Nephron (organoid): ENCODE data around the gene RNF113B.

ENCODE experiments used
- H3K27ac Mint-ChIP-seq, 3 experiments: 2 replicates each; pipeline ENCODE4 v1.8.0; 2020; ENCODE audit warnings: mixed read lengths in 3 of 3, mild to moderate bottlenecking in 2 of 3, moderate library complexity in 1 of 3
- H3K27me3 Mint-ChIP-seq: 2 replicates; pipeline ENCODE4 v1.8.0; 2021; ENCODE audit warnings: low read depth, mild to moderate bottlenecking, moderate library complexity, mixed read lengths
- H3K36me3 Mint-ChIP-seq: 2 replicates; pipeline ENCODE4 v1.8.0; 2020; ENCODE audit warnings: low read depth, mixed read lengths
- H3K4me1 Mint-ChIP-seq: 2 replicates; pipeline ENCODE4 v1.8.0; 2020; ENCODE audit warnings: mixed read lengths
- H3K4me3 Mint-ChIP-seq, 3 experiments: 2 replicates each; pipeline ENCODE4 v1.8.0; 2020; ENCODE audit warnings: mild to moderate bottlenecking in 3 of 3, mixed read lengths in 3 of 3, moderate library complexity in 2 of 3
- H3K9me3 Mint-ChIP-seq: 2 replicates; pipeline ENCODE4 v1.8.0; 2020; ENCODE audit warnings: mixed read lengths
- CTCF ChIP-seq, 3 experiments: fragments of 200-600 bp; sonication (generic); IDR thresholded peaks; one replicate each; pipeline ENCODE4 v1.5.0; 2021; ENCODE audit warnings: antibody characterized with exemption in 3 of 3; ENCODE audit not compliant: unreplicated experiment in 3 of 3

Gene RNF113B

GRCh38 chr13:98203646-98204326 lies 26.7 kb upstream of the RNF113B start:
- H3K4me1 Mint-ChIP-seq: peaks cover 61% of the 10 kb centered on the region
- no peak overlapping the region for H3K4me3 Mint-ChIP-seq
- TF ChIP-seq CTCF (IDR thresholded peaks at IDR 0.05; ENCODE audit: unreplicated experiment in 3 of 3): no peak
- H3K9me3 Mint-ChIP-seq: peaks cover 37% of the 10 kb centered on the region
- H3K27me3 Mint-ChIP-seq: no peaks in the 10 kb centered on the region
- no peak overlapping the region for H3K27ac Mint-ChIP-seq
- H3K36me3 Mint-ChIP-seq: peaks cover 64% of the 10 kb centered on the region

- H3K4me3 Mint-ChIP-seq: peak overlapping the region; percentile 6 to 29 (median 28)
Observed at GRCh38 chr13:98201984-98202383, 24.9 kb upstream of the RNF113B start.

DNA sequence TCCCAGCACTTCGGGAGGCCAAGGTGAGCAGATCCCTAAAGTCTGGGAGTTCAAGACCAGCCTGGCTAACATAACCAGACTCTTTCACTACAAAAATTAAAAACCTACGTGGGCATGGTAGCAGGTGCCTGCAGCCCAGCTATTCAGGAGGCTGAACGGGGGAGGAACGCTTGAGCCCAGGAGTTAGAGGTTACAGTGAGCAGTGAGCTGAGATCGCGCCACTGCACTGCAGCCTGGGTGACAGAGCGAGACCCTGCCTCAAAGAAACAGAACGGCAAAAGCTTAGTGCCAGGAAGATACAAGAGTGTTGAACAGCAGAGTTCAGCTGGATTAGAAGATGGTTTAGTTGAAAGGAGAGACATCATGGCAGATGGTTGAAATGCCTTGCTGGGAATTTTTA lies 24.1 kb upstream of the RNF113B start:
- Mint-ChIP-seq H3K27me3 (no peaks in the 10 kb centered on the region), H3K27ac (peak overlapping the region; percentile 70 to 87 (median 75)), H3K4me1 (peaks cover 45% of the 10 kb centered on the region), H3K36me3 (peaks cover 57% of the 10 kb centered on the region), H3K9me3 (peaks cover 31% of the 10 kb centered on the region), H3K4me3 (peak overlapping the region in 1 of 3 experiments; percentile 1)
- no peak for TF ChIP-seq CTCF (IDR thresholded peaks at IDR 0.05; ENCODE audit: unreplicated experiment in 3 of 3)

More at GRCh38 chr13:98201984-98202383, 24.9 kb upstream of the RNF113B start:
- H3K9me3 Mint-ChIP-seq: peaks cover 37% of the 10 kb centered on the region
- H3K27ac Mint-ChIP-seq: peak overlapping the region; percentile 87 to 95 (median 88)
- H3K27me3 Mint-ChIP-seq: no peaks in the 10 kb centered on the region
- H3K36me3 Mint-ChIP-seq: peaks cover 63% of the 10 kb centered on the region
- TF ChIP-seq CTCF (IDR thresholded peaks at IDR 0.05; ENCODE audit: unreplicated experiment in 3 of 3): no peak
- H3K4me1 Mint-ChIP-seq: peaks cover 45% of the 10 kb centered on the region

GRCh38 chr13:98200211-98200878 lies 23.3 kb upstream of the RNF113B start:
- Mint-ChIP-seq H3K4me3 (no peak overlapping the region), H3K27me3 (no peaks in the 10 kb centered on the region), H3K27ac (peak overlapping the region; percentile 64 to 87 (median 70)), H3K36me3 (peaks cover 55% of the 10 kb centered on the region), H3K4me1 (peaks cover 50% of the 10 kb centered on the region), H3K9me3 (peaks cover 23% of the 10 kb centered on the region)
- no peak for TF ChIP-seq CTCF (IDR thresholded peaks at IDR 0.05; ENCODE audit: unreplicated experiment in 3 of 3)

- Mint-ChIP-seq H3K36me3 (peaks cover 50% of the 10 kb centered on the region), H3K27me3 (no peaks in the 10 kb centered on the region), H3K9me3 (peaks cover 16% of the 10 kb centered on the region), H3K4me1 (peaks cover 59% of the 10 kb centered on the region), H3K27ac (peak overlapping the region; percentile 64 to 87 (median 70)), H3K4me3 (peak overlapping the region in 1 of 3 experiments; percentile 0)
- no peak for TF ChIP-seq CTCF (IDR thresholded peaks at IDR 0.05; ENCODE audit: unreplicated experiment in 3 of 3)
Observed at GRCh38 chr13:98199480-98199879, 22.4 kb upstream of the RNF113B start.
